Stimulated activated CD8-positive, alpha-beta memory T cell treated with anti-CD3 and anti-CD28 coated beads, Interleukin-7, amount 100 ng/mL, for 24 hours (primary cell): ENCODE data around the gene ARHGAP22.
"Not testable (repeated sequence)": the region's sequence is repeated elsewhere in the genome, so short reads cannot be mapped to it uniquely, and the experiment has no call there.

Experiments
- DNase-seq: peaks from one replicate; pipeline ENCODE4 v3.0.0-alpha.2; 2020; ENCODE audit warnings: low read depth

The ARHGAP22 gene

GRCh38 chr10:48450233-48450740 is 154.6 kb downstream of the ARHGAP22 start:
- DNase-seq, result no peak

DNA sequence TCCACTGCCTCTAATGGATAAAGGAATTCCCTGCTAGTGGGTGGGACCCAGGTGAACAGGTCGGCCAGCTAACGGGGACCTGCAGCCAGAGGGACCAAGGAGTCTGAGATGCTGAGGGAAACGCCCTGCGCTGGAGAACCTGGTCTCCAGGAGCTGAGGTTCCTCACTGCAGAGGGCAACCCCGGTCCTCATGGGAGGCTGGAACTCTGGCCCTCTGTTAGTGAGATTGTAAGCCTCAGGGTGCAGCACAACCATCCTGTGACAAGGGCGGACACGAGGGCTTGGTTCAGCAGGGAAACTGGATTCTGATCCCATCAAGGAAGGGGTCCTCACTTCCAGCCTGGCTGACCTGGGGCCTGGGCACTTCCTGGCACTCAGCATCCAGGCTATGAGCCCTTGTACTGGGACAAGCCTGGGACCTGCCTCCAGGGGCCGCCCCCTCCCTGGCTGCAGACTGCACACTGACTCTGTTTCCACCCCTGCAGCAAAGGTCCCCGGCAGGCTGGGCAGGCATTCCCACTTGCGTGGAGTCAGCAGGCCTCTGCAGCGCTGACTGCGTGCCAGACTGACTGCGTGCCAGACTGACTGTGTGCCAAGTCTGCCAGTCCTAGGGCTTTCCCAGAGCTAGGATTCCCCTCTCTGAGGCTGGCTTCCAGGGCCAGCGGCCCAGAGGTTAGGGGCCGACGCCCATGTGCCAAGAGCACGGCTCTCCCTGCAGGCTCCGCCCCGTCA is 155.2 kb downstream of the ARHGAP22 start:
- no peak for DNase-seq

DNA sequence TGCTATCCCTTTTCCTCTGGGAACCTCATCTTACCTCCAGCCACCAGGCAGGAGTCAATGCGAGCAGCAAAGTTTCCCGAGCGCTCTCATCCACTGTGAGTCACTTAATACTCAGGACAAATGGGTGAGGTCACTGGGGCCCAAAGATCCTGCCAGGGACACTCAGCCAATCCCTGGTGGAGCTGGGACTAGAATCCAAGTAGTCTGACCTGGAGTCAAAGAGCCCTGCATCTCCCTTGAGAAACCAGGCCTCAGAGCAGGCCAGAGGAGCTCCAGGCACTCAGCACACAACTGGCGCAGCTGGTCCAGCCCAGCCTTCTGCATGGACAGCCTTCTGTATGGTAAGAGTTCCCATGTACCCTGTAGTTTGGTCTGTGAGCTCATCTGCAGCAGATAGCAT is 156.1 kb downstream of the ARHGAP22 start:
- DNase-seq, result no peak

DNA sequence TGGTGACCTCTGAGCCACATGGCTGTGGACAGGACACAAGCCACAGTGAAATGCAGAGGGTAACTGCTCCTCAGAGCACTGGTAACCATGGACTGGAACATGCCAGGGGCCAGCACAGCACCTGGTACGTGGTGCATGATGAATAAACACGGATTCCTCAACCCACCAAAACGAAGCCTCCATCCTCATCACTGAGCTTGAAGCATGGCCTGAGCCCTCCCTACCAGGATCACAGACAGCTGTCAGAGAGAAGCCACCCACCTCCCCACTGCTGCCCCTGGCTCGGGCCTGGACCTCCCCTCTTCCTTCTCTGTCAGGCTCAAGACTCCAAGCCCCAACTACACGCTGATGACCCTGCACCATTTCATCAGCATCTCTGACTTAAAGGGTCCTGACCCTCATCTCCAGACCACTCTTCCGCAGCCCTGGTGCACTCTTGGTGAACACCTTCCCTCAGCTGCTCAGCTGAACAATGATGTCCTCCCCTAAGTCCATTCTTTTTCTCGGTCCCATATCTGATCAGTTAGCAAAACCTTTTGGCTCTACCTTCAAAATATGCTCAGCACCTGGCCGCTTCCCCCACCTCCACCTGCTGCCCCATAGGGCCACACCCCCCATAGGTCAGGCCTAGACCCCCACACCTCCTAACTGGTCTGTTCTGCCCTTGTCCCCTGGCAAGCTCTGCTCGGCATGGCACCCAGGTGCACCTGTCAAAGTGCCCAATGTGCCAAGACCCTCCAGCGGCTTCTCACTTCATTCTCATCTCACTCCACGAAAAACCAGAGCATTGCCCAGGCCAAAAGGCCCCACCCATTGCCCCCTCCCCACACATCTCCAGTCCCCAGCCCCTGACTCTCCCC is 157.3 kb downstream of the ARHGAP22 start:
- no peak for DNase-seq

- DNase-seq, result no peak
Measured at GRCh38 chr10:48446785-48447184, 158.1 kb downstream of the ARHGAP22 start.

- DNase-seq, result no peak
Measured at GRCh38 chr10:48445932-48446331, 158.9 kb downstream of the ARHGAP22 start.

DNA sequence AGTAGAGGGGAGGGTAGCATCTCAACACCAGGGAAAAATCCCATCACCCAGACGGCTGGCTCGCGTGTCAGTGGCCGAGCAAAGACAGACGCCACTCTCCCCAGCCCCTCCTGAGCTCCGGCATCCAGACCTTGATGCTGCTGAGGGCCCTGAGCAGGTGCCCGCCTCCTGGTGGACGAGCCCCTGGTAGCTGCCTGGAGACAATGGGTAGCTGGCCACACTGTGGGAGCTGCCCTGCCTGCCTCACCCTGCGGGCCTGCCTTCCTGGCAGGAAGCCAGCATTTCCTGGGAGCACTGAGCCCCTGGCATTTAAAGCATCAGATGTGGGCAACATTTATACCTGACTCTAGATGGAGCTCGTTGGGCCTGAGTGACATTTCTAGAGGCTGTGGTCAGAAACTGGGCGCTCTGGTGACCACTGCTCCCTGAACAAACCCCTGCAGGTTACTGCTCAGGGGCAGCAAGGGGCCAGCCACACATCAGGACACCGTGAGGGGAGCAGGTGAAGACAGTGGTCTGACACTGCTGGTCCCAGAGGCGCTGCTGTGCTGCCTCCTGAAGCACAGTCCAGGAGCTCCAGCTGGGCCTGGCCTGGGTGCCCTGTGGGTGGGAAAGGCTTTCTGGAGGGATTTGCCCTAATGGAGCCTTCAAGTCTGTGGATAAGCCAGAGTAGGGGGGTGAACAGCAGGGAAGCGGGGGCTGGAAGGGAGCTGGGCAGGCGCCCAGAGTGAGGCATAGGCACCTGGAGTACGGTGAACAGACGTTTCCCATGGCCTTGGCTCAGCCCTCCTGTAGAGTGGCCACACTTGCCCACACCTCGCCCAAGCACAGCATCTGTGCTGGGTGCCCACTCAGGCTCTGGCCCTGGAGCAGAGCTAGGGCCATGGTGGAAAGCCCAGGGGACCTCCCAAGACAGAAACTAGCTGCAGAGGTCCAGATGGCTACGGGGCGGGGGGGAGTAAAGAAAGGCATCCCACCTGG is 159.7 kb downstream of the ARHGAP22 start:
- DNase-seq, result no peak

GRCh38 chr10:48444266-48444665 is 160.6 kb downstream of the ARHGAP22 start:
- DNase-seq, result no peak

DNA sequence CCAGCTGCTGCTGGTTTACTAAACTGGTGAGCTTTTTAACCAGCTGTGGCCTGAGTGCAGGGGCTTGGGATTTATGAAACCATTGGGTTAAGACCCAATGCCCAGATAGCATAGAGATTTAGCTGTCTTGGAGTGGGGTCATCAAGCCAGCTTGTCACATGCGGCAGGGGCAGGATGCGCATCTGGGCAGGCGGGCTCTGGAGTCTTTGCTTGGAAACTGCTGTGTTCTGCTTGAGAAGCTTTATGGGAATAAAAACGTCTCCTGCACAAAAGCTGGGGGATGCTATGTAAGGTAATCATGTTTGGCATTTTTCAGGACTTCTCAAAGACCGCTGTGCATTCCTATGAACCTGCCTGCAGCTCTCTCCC is 162.1 kb downstream of the ARHGAP22 start:
- no peak for DNase-seq

- DNase-seq, result no peak
Measured at GRCh38 chr10:48442090-48442808, 162.6 kb downstream of the ARHGAP22 start.

DNA sequence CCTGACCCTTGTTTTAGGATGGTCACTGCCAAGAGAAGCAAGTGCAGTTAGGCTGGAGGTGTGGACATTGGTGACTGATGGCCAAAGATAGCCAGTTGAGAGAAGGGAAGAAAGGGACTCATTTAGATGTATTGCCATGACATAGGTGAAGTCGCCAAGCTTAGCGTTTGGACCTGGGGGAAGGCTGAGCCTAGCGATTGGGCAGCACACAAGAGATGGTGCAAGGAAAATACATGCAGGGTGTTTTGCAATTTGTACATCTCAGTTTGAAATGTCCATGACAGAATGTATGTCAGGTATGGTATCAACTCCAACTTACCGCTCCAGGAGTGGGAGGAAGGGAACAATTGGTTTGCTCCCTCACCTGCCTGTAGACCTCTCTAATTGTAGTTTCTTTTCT is 164.1 kb downstream of the ARHGAP22 start:
- no peak for DNase-seq

GRCh38 chr10:48439581-48440041 is 165.3 kb downstream of the ARHGAP22 start:
- DNase-seq, result no peak

GRCh38 chr10:48439031-48439430 is 165.8 kb downstream of the ARHGAP22 start:
- no peak for DNase-seq

GRCh38 chr10:48437546-48437945 is 167.3 kb downstream of the ARHGAP22 start:
- DNase-seq, result no peak

- no peak for DNase-seq
Measured at GRCh38 chr10:48431871-48432270, 173.0 kb downstream of the ARHGAP22 start.

GRCh38 chr10:48430402-48430993 is 174.4 kb downstream of the ARHGAP22 start:
- no peak for DNase-seq

- no peak for DNase-seq
Measured at GRCh38 chr10:48429309-48429708, 175.6 kb downstream of the ARHGAP22 start.

DNA sequence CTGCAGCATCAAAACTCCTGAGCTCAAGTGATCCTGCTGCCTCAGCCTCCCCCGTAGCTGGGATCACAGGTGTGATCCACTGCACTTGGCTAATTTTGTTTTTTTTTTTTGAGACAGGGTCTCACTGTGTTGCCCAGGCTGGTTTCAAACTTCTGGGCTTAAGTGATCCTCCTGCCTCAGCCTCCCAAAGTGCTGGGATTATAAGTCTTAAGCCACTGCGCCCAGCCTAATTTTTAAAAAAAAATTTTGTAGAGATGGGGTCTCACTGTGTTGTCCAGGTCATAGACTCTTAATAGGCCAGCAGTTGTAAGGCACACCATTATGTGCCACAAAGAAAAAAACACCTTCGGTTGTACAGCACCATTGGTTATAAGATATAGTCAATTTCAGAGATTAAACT is 176.0 kb downstream of the ARHGAP22 start:
- no peak for DNase-seq

GRCh38 chr10:48423884-48424283 is 181.0 kb downstream of the ARHGAP22 start:
- DNase-seq, result no peak

DNA sequence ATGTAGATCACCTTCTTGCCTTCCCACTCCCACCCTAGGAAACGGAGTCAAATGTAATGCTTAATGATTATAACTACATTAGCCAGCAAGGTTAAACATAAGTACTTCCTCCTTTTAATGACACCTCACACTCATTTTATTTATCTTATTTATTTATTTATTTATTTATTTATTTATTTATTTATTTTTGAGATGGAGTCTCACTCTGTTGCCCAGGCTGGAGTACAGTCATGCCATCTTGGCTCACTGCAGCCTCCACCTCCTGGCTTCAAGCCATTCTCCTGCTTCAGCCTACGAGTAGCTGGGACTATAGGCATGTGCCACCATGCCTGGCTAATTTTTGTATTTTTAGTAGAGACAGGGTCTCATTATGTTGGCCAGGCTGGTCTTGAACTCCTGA is 183.0 kb downstream of the ARHGAP22 start:
- not testable (repeated sequence) for DNase-seq

DNA sequence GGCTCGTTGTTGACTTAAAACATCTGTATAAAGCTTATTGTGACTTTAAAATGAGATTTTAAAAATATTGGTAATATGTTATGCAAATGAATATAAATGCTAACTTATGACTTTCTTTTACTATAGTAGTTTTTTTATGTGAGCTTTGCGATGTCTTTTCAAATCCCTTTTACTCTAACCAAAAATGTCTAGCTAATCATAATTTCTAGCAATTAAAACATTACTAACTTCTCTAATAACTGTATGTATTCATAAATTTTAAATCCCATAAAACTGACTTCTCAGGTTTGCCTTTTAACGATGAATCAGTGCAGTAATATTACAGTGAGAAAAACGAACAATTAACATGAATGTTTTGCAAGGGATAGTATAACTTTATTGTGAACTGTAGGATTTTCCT is 185.2 kb downstream of the ARHGAP22 start:
- no peak for DNase-seq
